Aorta (tissue), 5 donors: Measurements from ENCODE around the gene THSD4. TPM values are rescaled to one million over a fixed set of nuclear protein-coding genes. Genes with fewer than 3 reads are reported as not detected.

Experiments used
- ATAC-seq: fragments of 200-7000 bp; cut with Tn5 transposase; one replicate; pipeline ENCODE4 v1.9.1; 2022; ENCODE audit warnings: moderate library complexity; ENCODE audit not compliant: low FRiP score
- DNase-seq, 2 donors: peaks; one replicate each; pipeline ENCODE4 v3.0.0-alpha.2; 2020
- H3K27ac ChIP-seq, 2 donors: one replicate each; pipeline ENCODE4 v1.5.1; 2013; ENCODE audit warnings: low read length in 2 of 2, mild to moderate bottlenecking in 2 of 2, moderate library complexity in 2 of 2, control low read depth in 1 of 2, inconsistent platforms in 1 of 2, low read depth in 1 of 2
- H3K27me3 ChIP-seq, 2 donors: one replicate each; pipeline ENCODE4 v1.6.1; 2013; ENCODE audit warnings: control low read depth in 1 of 2, low read length in 1 of 2, mild to moderate bottlenecking in 1 of 2, moderate library complexity in 1 of 2; ENCODE audit not compliant: insufficient read depth in 2 of 2, control insufficient read depth in 1 of 2
- H3K36me3 ChIP-seq, 2 donors: one replicate each; pipeline ENCODE4 v1.6.1; 2013; ENCODE audit warnings: control low read depth in 1 of 2, low read length in 1 of 2, mild to moderate bottlenecking in 1 of 2; ENCODE audit not compliant: insufficient read depth in 2 of 2, control insufficient read depth in 1 of 2
- H3K4me1 ChIP-seq, 2 donors: one replicate each; pipeline ENCODE4 v1.6.1; 2013; ENCODE audit warnings: low read length in 2 of 2, control low read depth in 1 of 2, mild to moderate bottlenecking in 1 of 2, moderate library complexity in 1 of 2; ENCODE audit not compliant: insufficient read depth in 2 of 2, control insufficient read depth in 1 of 2
- H3K4me3 ChIP-seq, 2 donors: one replicate each; pipeline ENCODE4 v1.5.1; 2013; ENCODE audit warnings: low read length in 2 of 2, control low read depth in 1 of 2, mild to moderate bottlenecking in 1 of 2
- H3K9me3 ChIP-seq: one replicate; pipeline ENCODE4 v1.6.1; 2013; ENCODE audit warnings: mild to moderate bottlenecking, low read length; ENCODE audit not compliant: control insufficient read depth
- WGBS, 2 donors: extraction: QIAGEN DNeasy Blood & Tissue Kit; methylation state at CpG; one replicate each; pipeline ENCODE4 v1.1.7; 2013; 5-methylcytosine and 5-hydroxymethylcytosine counted together
- intact Hi-C, 2 donors: fragments of 100-400 bp; cut with DNase I; formaldehyde crosslinking; loops; one replicate each; pipeline versions ENCODE4 v1.14.2 to v1.15.0; 2022
- polyA plus RNA-seq, 2 donors: library from polyadenylated mRNA; stranded (reverse); fragments of 200-250 nt; gene quantifications; one replicate each; pipeline ENCODE4 v1.2.3, GENCODE V29; 2013
- total RNA-seq, 2 donors: library from RNA; stranded (reverse); fragmentation: NEBNext Ultra II Directional; extraction: Animal tissue kit (Norgen Biotek cat#: 25700); gene quantifications; one replicate each; pipeline ENCODE4 v1.2.1, GENCODE V29; 2021
- donor health status: healthy with polysubstance abuse.
- donor health status: Bipolar disorder and iron deficiency.
- donor health status: DM: no; HTN: no; CAD: no.
- donor health status: DM: no; HTN: no; CAD: no.
- donor health status: DM: yes; HTN: yes; CAD: no.

The THSD4 gene
- total and polyA plus RNA-seq, 4 donors: 6.3 to 143 (median 30.3) TPM

- Histone ChIP-seq H3K27me3 (no peaks in the 10 kb centered on the region), H3K4me3 (no peak overlapping the region), H3K9me3 (no peaks in the 10 kb centered on the region), H3K4me1 (peaks cover 4 to 6% of the 10 kb centered on the region in 2 donors), H3K36me3 (no peaks in the 10 kb centered on the region), H3K27ac (peak overlapping the region in 1 of 2 donors; percentile 45)
- DNase-seq (no peak), ATAC-seq (no peak)
- 16 to 22% methylated on average over 2 of the region's 2 CpGs for WGBS, 2 donors
- intact Hi-C loops: no loop called here
Observed at GRCh38 chr15:71290881-71291635, 175.8 kb downstream of the THSD4 start.

- DNase-seq (no peak), ATAC-seq (no peak)
- no peak overlapping the region for H3K4me3 ChIP-seq
- H3K36me3 ChIP-seq: no peaks in the 10 kb centered on the region
- intact Hi-C loops: no loop called here
- H3K4me1 ChIP-seq: peaks cover 4 to 6% of the 10 kb centered on the region in 2 donors
- no peak overlapping the region for H3K27ac ChIP-seq
- 91 to 95% methylated on average over 1 of the region's 1 CpG for WGBS, 2 donors
- H3K27me3 ChIP-seq: no peaks in the 10 kb centered on the region
- H3K9me3 ChIP-seq: no peaks in the 10 kb centered on the region
Observed at GRCh38 chr15:71291723-71292122, 176.5 kb downstream of the THSD4 start.

- Histone ChIP-seq H3K4me1 (peaks cover 2 to 4% of the 10 kb centered on the region in 2 donors), H3K36me3 (no peaks in the 10 kb centered on the region), H3K27me3 (no peaks in the 10 kb centered on the region), H3K4me3 (no peak overlapping the region), H3K27ac (peak overlapping the region in 1 of 2 donors; percentile 0), H3K9me3 (no peaks in the 10 kb centered on the region)
- no peak for DNase-seq
- ATAC-seq: no peak
- intact Hi-C loops: no loop called here
- WGBS, 2 donors: 18 to 28% methylated on average over 2 of the region's 2 CpGs
Observed at GRCh38 chr15:71293723-71294122, 178.5 kb downstream of the THSD4 start.

- peaks cover 2 to 4% of the 10 kb centered on the region in 2 donors for H3K4me1 ChIP-seq
- DNase-seq (no peak), ATAC-seq (no peak)
- no peaks in the 10 kb centered on the region for H3K9me3 ChIP-seq
- intact Hi-C loops: no loop called here
- H3K4me3 ChIP-seq: no peak overlapping the region
- no peaks in the 10 kb centered on the region for H3K36me3 ChIP-seq
- H3K27ac ChIP-seq: peak overlapping the region in 1 of 2 donors; percentile 0
- 38 to 45% methylated on average over 12 of the region's 12 CpGs for WGBS, 2 donors
- no peaks in the 10 kb centered on the region for H3K27me3 ChIP-seq
Observed at GRCh38 chr15:71294251-71294910, 179.1 kb downstream of the THSD4 start.

GRCh38 chr15:71294911-71295602 lies 179.8 kb downstream of the THSD4 start:
- DNase-seq (no peak), ATAC-seq (peak; percentile 50)
- WGBS, 2 donors: 41 to 49% methylated on average over 6 of the region's 6 CpGs
- Histone ChIP-seq H3K36me3 (no peaks in the 10 kb centered on the region), H3K4me3 (no peak overlapping the region), H3K27me3 (no peaks in the 10 kb centered on the region), H3K27ac (peak overlapping the region; percentile 59 to 73), H3K4me1 (peaks cover 2 to 4% of the 10 kb centered on the region in 2 donors), H3K9me3 (no peaks in the 10 kb centered on the region)
- intact Hi-C loops: no loop called here

- 36 to 40% methylated on average over 3 of the region's 3 CpGs for WGBS, 2 donors
- H3K4me3 ChIP-seq: no peak overlapping the region
- intact Hi-C loops: no loop called here
- H3K27me3 ChIP-seq: no peaks in the 10 kb centered on the region
- ATAC-seq: no peak
- peaks cover 2 to 4% of the 10 kb centered on the region in 2 donors for H3K4me1 ChIP-seq
- peak overlapping the region in 1 of 2 donors; percentile 73 for H3K27ac ChIP-seq
- no peaks in the 10 kb centered on the region for H3K36me3 ChIP-seq
- no peaks in the 10 kb centered on the region for H3K9me3 ChIP-seq
- DNase-seq: no peak
Observed at GRCh38 chr15:71295603-71296314, 180.5 kb downstream of the THSD4 start.

- Histone ChIP-seq H3K4me1 (peaks cover 2 to 4% of the 10 kb centered on the region in 2 donors), H3K4me3 (no peak overlapping the region), H3K27me3 (no peaks in the 10 kb centered on the region), H3K27ac (no peak overlapping the region), H3K36me3 (no peaks in the 10 kb centered on the region), H3K9me3 (no peaks in the 10 kb centered on the region)
- 61 to 66% methylated on average over 8 of the region's 8 CpGs for WGBS, 2 donors
- ATAC-seq: no peak
- DNase-seq: no peak
- intact Hi-C loops: no loop called here
Observed at GRCh38 chr15:71296315-71296679, 181.0 kb downstream of the THSD4 start.

GRCh38 chr15:71301958-71302621 lies 186.8 kb downstream of the THSD4 start:
- ATAC-seq: peak; percentile 42
- no peak for DNase-seq
- H3K4me1 ChIP-seq: peaks cover 4 to 6% of the 10 kb centered on the region in 2 donors
- intact Hi-C loops: no loop called here
- H3K27me3 ChIP-seq: no peaks in the 10 kb centered on the region
- peak overlapping the region; percentile 54 to 62 for H3K27ac ChIP-seq
- 32 to 36% methylated on average over 5 of the region's 5 CpGs for WGBS, 2 donors
- H3K9me3 ChIP-seq: no peaks in the 10 kb centered on the region
- peaks cover 0 to 1% of the 10 kb centered on the region in 2 donors for H3K36me3 ChIP-seq
- H3K4me3 ChIP-seq: no peak overlapping the region
